IPS-20b (cell line): ENCODE data around the gene FBXW9.
A peak's percentile ranks its signal among the peaks of the same experiment; 100 is the strongest.

Experiments used
- H3K27ac ChIP-seq: one replicate; pipeline ENCODE4 v1.5.1; 2013; ENCODE audit warnings: low read length
- H3K27me3 ChIP-seq: 2 replicates; pipeline ENCODE4 v1.6.1; 2013; ENCODE audit warnings: mild to moderate bottlenecking, low read length, inconsistent platforms; ENCODE audit not compliant: insufficient read depth
- H3K36me3 ChIP-seq: 2 replicates; pipeline ENCODE4 v1.6.1; 2013; ENCODE audit warnings: low read depth, mild to moderate bottlenecking, inconsistent platforms, low read length, moderate library complexity; ENCODE audit not compliant: insufficient read depth
- H3K4me1 ChIP-seq: 2 replicates; pipeline ENCODE4 v1.6.1; 2013; ENCODE audit warnings: mild to moderate bottlenecking, control low read depth, inconsistent platforms, low read length, moderate library complexity; ENCODE audit not compliant: insufficient read depth
- H3K4me3 ChIP-seq: 2 replicates; pipeline ENCODE4 v1.5.1; 2013; ENCODE audit warnings: mild to moderate bottlenecking, low read length, inconsistent platforms
- H3K9ac ChIP-seq: 2 replicates; pipeline ENCODE4 v1.6.1; 2013; ENCODE audit warnings: low read depth, mild to moderate bottlenecking, inconsistent platforms, low read length, moderate library complexity
- H3K9me3 ChIP-seq: 2 replicates; pipeline ENCODE4 v1.6.1; 2013; ENCODE audit warnings: mild to moderate bottlenecking, low read depth, low read length, inconsistent platforms; ENCODE audit not compliant: insufficient read depth

The FBXW9 gene

GRCh38 chr19:12642506-12642905, 53.9 kb downstream of the FBXW9 start:
- no peak overlapping the region for H3K9ac ChIP-seq
- no peaks in the 10 kb centered on the region for H3K27me3 ChIP-seq
- H3K4me3 ChIP-seq = no peak overlapping the region
- H3K36me3 ChIP-seq = no peaks in the 10 kb centered on the region
- no peaks in the 10 kb centered on the region for H3K4me1 ChIP-seq
- no peaks in the 10 kb centered on the region for H3K9me3 ChIP-seq
- no peak overlapping the region for H3K27ac ChIP-seq

- Histone ChIP-seq H3K4me1 (no peaks in the 10 kb centered on the region), H3K9me3 (no peaks in the 10 kb centered on the region), H3K9ac (no peak overlapping the region), H3K27ac (no peak overlapping the region), H3K36me3 (no peaks in the 10 kb centered on the region), H3K27me3 (no peaks in the 10 kb centered on the region), H3K4me3 (no peak overlapping the region)
These were observed 55.0 kb downstream of the FBXW9 start for GRCh38 chr19:12641456-12641855.

- H3K36me3 ChIP-seq = no peaks in the 10 kb centered on the region
- peak overlapping the region; percentile 66 for H3K4me3 ChIP-seq
- no peak overlapping the region; the same call in 1 of the 2 replicates for H3K9ac ChIP-seq
- no peaks in the 10 kb centered on the region for H3K27me3 ChIP-seq
- no peaks in the 10 kb centered on the region for H3K9me3 ChIP-seq
- no peak overlapping the region for H3K27ac ChIP-seq
- no peaks in the 10 kb centered on the region for H3K4me1 ChIP-seq
These were observed 56.4 kb downstream of the FBXW9 start for GRCh38 chr19:12639901-12640613.
